Measurements from ENCODE around the gene ISG20L2.

Gene ISG20L2

GRCh38 chr1:156775799-156776198 is 47.2 kb upstream of the ISG20L2 start:
- Histone ChIP-seq H4K20me1 (ENCODE audit: control insufficient read depth, insufficient read depth, low read depth, low read length) (peaks cover 16% of the 10 kb centered on the region; the same call in 1 of the 2 replicates), H3K36me3 (ENCODE audit: control insufficient read depth, low read length) (peaks cover 44% of the 10 kb centered on the region), H3K27ac (ENCODE audit: low read depth, low read length) (no peak overlapping the region), H3K4me3 (ENCODE audit: low read length) (no peak overlapping the region), H3K4me1 (ENCODE audit: control insufficient read depth, low read length) (peaks cover 10% of the 10 kb centered on the region), H3K79me2 (ENCODE audit: control insufficient read depth, low read length) (peaks cover 92% of the 10 kb centered on the region), H3K9me2 (replicated peaks; ENCODE audit: control insufficient read depth, low read length) (no peaks in the 10 kb centered on the region), H3K9me3 (ENCODE audit: control insufficient read depth, insufficient read depth, low read length) (no peaks in the 10 kb centered on the region), H3F3A (ENCODE audit: control insufficient read depth, insufficient read depth) (peaks cover 7% of the 10 kb centered on the region; the same call in 1 of the 2 replicates), H3K27me3 (ENCODE audit: control insufficient read depth, low read length) (no peaks in the 10 kb centered on the region), H3K4me2 (ENCODE audit: low read length) (no peak overlapping the region)
- TF ChIP-seq CTCF (IDR thresholded peaks at IDR 0.05; ENCODE audit: low read depth, low read length, poor library complexity, severe bottlenecking) (no peak), EZH2phosphoT487 (IDR thresholded peaks at IDR 0.05; ENCODE audit: borderline replicate concordance, low read length) (no peak)

GRCh38 chr1:156773607-156774006 is 45.0 kb upstream of the ISG20L2 start:
- Histone ChIP-seq H3K79me2 (ENCODE audit: control insufficient read depth, low read length) (peaks cover 97% of the 10 kb centered on the region), H4K20me1 (ENCODE audit: control insufficient read depth, insufficient read depth, low read depth, low read length) (peaks cover 21% of the 10 kb centered on the region; the same call in 1 of the 2 replicates), H3F3A (ENCODE audit: control insufficient read depth, insufficient read depth) (peaks cover 9% of the 10 kb centered on the region; the same call in 1 of the 2 replicates), H3K4me3 (ENCODE audit: low read length) (no peak overlapping the region), H3K27ac (ENCODE audit: low read depth, low read length) (no peak overlapping the region), H3K4me1 (ENCODE audit: control insufficient read depth, low read length) (peaks cover 28% of the 10 kb centered on the region), H3K36me3 (ENCODE audit: control insufficient read depth, low read length) (peaks cover 60% of the 10 kb centered on the region), H3K9me3 (ENCODE audit: control insufficient read depth, insufficient read depth, low read length) (no peaks in the 10 kb centered on the region), H3K4me2 (ENCODE audit: low read length) (no peak overlapping the region), H3K9me2 (replicated peaks; ENCODE audit: control insufficient read depth, low read length) (no peaks in the 10 kb centered on the region), H3K27me3 (ENCODE audit: control insufficient read depth, low read length) (no peaks in the 10 kb centered on the region)
- TF ChIP-seq CTCF (IDR thresholded peaks at IDR 0.05; ENCODE audit: low read depth, low read length, poor library complexity, severe bottlenecking): no peak
- TF ChIP-seq EZH2phosphoT487 (IDR thresholded peaks at IDR 0.05; ENCODE audit: borderline replicate concordance, low read length): no peak

GRCh38 chr1:156772728-156773497 is 44.3 kb upstream of the ISG20L2 start:
- Histone ChIP-seq H3K4me2 (ENCODE audit: low read length) (no peak overlapping the region), H4K20me1 (ENCODE audit: control insufficient read depth, insufficient read depth, low read depth, low read length) (peaks cover 23% of the 10 kb centered on the region; the same call in 1 of the 2 replicates), H3F3A (ENCODE audit: control insufficient read depth, insufficient read depth) (peaks cover 9% of the 10 kb centered on the region; the same call in 1 of the 2 replicates), H3K4me1 (ENCODE audit: control insufficient read depth, low read length) (peaks cover 30% of the 10 kb centered on the region), H3K9me2 (replicated peaks; ENCODE audit: control insufficient read depth, low read length) (no peaks in the 10 kb centered on the region), H3K27me3 (ENCODE audit: control insufficient read depth, low read length) (no peaks in the 10 kb centered on the region), H3K9me3 (ENCODE audit: control insufficient read depth, insufficient read depth, low read length) (no peaks in the 10 kb centered on the region), H3K36me3 (ENCODE audit: control insufficient read depth, low read length) (peaks cover 61% of the 10 kb centered on the region), H3K79me2 (ENCODE audit: control insufficient read depth, low read length) (peaks cover 97% of the 10 kb centered on the region), H3K27ac (ENCODE audit: low read depth, low read length) (no peak overlapping the region), H3K4me3 (ENCODE audit: low read length) (no peak overlapping the region)
- TF ChIP-seq CTCF (IDR thresholded peaks at IDR 0.05; ENCODE audit: low read depth, low read length, poor library complexity, severe bottlenecking) (no peak), EZH2phosphoT487 (IDR thresholded peaks at IDR 0.05; ENCODE audit: borderline replicate concordance, low read length) (no peak)
